Frontal cortex (tissue), 4 donors: ENCODE data around the gene CABCOCO1. TPM values are rescaled to one million over a fixed set of nuclear protein-coding genes. Genes with fewer than 3 reads are reported as not detected.
A peak's percentile ranks its signal among the peaks of the same experiment; 100 is the strongest.

Experiments used
- DNase-seq, 2 donors: peaks; one replicate each; pipeline ENCODE4 v3.0.0; 2012; ENCODE audit warnings: low spot score in 2 of 2
- FAIRE-seq: peaks from 2 replicates; lab custom pipeline; 2012; peaks lifted over from hg19 to GRCh38; lab: Jason Lieb, UNC
- total RNA-seq: library from RNA; depleted of rRNA; stranded (reverse); fragments of >200 nt; gene quantifications from one replicate; pipeline ENCODE4 v1.2.3, GENCODE V29; 2014
- donor health status: control.
- donor health status: control.
- donor health status: control.

The CABCOCO1 gene
- total RNA-seq, 1 donor from 2014 or later: 4.9 TPM

DNA sequence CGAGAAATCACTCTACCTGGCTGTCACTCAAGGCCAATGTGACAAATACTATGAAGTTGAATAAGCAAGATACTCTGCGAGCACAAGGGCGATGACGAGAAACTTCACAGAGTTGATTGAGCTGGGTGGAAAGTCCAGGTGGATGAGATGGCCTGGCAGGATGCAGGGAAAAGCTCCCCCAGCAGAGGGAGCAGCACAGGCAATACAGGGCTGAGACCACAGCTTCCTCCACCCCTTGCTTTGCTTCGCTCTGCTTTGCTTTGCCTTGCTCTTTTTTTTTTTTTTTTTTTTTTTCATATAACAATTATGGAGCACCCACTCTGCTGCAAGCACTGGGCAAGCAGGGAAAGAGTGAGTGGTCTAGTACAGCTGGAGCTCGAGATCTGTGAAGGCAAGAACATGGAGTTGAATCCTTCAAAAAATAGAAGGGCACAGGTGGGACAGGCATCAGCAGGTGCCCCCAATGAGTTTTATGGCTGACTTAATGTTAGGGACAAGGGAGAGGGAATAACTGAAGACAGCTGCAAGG lies 88.3 kb downstream of the CABCOCO1 start:
- FAIRE-seq: no peak

DNA sequence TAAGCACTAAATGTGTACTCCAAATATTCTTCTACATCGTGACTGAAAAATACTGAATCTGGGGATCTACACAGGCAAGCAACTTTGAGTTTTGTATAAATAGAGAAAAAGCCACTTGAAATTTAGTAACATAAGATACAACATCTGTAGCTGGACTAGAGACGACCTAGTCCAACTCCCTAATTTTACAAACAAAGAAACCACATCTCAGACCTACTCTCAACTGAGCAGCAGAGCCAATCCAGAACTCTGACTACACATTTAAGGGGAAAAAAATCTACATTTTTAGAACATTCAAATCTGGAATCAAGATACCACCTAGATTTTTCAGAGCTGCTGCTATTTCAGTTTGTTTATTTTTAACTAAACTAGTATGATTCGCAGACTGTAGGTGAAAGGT lies 88.9 kb downstream of the CABCOCO1 start:
- DNase-seq (no peak), FAIRE-seq (no peak)

More for the DNA sequence above, 88.3 kb downstream of the CABCOCO1 start:
- no peak for DNase-seq

DNA sequence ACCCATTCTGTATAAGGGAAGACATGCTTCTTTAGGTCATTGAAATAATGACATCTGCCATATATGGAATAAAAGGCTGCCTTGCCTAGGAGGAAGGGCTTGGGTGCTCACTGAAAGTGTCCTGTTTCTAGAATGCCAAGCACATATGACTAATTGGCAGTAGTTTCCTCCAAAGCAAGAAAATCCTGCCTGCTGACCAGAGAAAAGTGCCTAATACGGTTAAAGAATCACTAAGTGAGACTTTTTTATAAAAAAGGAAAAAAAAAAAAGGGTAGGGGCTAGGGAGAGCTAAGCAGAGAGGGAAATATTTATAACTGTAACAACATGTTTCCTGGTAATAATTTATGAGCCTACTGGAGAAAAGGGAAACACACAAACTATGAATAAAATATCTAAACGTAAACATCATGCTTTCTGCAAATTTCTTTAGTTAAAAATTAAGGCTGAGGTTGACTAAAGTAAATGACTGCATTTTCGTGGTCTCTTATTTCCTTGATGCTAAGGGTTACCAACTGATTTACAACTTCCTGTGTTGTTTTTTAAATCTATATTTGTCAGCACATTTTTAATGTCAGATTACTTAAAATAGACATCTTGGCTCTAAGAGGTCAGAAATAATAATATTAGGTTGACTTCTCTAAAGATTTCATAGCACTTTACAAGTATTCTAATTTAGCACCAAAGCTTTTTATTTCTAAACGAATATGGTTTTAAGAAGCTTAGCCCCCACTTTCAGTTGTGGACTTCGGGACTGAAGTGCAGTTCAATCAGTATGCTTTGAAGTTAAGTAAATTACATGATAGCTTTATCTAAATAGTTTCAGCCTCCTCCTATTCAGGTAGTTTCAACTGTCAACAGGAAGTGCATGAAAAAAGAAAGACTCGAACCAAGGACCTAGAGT lies 89.6 kb downstream of the CABCOCO1 start:
- FAIRE-seq: no peak
- no peak for DNase-seq

DNA sequence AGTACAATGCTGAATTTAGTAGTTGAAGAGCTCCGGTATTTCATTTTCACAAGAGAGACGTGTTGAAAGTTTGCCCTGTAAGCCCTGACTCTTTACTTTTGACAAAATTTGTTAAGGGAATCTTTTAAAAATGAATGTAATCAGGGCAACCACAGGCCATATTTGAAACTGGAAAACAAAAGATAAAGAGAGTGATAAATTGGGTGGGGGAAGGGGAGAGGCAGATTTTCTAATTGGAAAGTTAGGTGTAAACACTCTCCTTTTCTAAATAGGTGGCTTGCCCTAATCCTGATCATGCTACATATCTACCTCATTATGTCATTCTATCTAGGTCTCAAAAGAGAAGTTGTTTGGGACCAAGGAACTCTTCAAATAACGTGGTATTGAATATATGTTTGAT lies 90.7 kb downstream of the CABCOCO1 start:
- FAIRE-seq: no peak
- DNase-seq: no peak

DNA sequence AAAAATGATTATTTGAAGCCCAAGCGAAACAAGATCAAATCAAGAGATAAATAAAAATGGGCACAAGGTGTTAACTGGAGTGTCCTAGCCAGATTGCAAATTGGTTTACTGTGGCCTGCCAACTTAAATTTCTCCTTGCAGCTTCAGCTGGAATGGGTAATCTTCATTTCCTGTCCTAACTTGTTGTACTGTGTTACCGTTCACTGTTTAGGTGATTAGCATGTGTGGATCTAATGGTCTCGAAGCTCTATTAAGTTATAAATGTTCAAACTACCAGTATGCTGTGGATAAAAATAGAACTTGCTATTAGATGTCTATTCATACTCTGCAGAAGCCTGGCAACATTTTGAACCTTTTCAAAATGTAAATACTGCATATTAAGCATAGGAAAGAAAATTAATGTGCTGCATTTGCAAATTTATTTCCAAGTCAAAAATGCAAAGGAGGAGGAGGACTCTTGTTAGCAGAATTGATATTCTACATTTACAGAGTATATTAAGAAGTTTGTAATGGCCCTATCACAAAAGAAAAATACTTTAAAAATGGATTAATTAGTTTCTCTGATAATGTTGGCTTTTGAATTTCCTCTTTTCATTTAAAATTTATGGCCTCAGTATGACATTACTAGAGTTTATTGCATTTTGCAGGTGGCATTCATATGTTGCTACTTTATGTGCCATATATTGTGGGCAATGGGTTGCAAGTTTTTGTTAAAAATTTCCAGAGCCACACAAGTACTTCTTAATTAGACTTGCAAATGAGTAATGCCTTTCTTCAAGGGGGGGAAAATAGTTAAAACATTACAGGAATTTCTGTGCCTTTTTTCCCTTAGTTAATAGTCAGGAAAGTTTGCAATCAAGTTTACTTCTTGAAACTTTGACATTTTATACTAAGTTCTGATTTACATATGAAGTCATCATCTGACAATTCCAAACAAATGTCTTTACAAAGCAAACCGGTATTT lies 92.1 kb downstream of the CABCOCO1 start:
- FAIRE-seq: no peak
- DNase-seq: no peak

DNA sequence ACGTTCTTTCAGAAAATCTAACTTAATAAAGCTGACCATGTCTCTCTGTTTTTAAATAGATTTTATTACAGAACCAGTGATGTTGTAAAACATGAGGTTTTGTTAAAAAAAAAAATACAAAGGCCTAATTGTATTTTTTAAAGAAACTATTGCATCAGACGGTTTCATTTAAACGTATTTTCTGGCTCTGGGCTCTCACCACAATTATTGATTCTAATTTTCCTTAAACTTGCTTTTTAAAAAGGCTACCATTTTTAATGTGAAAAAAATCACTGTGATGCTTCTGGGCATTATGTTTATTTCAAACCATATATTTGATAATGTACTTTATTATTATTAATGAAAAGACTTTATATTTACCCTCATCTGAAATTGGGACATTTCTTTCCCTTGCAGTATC lies 94.3 kb downstream of the CABCOCO1 start:
- DNase-seq: no peak
- peak; percentile 30 for FAIRE-seq

DNA sequence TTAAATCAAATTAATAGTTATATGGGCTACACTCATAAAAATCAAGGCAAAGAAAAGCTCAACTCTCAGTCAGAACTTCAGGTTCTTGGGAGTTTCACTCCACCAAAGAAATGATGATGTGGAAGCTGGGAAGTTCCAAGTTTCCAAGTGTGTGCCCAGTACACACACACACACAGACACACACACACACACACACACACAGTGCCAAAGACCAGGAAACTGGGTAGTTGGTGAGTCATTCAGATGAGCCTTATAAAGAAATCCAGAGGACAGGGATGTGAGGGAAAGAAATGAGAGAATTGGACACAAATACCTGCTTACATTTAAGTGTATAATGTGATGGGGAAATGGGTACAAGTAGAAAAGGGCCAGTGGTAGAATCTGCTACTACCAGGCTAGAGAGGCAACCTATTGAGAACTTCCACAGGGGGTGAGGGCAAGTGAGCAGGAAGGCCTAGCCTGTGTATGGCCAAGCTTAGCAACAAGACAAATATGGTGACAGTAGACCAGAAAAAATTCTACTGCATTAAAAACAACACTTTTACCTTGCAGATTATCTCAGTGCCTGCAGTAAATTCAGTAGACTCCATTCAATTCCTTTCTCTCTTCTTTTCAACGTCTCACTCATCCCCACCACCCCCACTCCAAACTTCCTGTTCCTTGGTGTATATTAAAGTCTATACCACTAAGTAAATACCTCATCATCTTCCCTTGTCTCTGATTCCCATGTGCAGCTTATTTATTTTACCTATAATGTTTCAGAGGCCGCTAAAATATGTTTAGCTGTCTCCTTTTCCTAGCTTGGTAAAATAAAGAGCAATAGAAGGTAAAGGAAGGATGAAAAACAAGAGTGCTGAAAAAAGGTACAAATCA lies 95.0 kb downstream of the CABCOCO1 start:
- FAIRE-seq (no peak), DNase-seq (no peak)

DNA sequence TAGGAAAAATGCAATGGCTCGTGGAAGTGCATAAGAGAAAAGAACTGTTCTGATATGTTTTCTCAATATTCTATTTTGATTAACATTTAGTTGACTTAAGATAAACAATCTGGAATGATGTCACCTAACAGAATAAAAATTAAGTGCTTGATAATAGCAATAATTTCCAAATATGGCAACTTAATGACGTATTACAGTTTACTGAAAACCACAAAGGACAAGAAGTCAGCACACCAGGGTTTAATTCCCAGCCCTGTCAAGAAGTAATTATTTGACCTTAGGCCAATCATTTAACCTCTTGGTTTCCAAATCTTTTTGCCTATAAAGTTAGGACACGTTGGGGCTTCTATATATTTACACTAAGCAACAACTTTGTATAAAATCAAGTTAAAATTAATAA lies 95.7 kb downstream of the CABCOCO1 start:
- DNase-seq (no peak), FAIRE-seq (no peak)

DNA sequence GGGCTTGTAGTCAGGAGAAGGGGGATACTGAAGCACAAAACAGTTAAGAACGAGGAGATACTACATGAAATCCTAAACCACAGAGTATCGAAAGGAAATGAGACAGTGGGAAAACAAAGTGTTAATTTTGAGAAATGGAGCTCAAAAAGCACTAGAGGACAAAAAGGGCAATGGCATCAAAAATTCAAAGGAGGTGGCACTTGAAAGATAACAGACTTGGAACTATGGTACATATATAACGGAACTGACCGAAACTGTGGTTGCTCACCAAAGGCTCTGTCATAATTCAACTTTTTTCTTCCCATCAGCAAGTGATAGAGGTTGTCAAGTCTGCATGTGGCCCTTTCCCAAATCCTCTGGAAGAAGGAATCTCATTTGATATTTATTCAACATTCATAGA lies 97.0 kb downstream of the CABCOCO1 start:
- no peak for DNase-seq
- no peak for FAIRE-seq

DNA sequence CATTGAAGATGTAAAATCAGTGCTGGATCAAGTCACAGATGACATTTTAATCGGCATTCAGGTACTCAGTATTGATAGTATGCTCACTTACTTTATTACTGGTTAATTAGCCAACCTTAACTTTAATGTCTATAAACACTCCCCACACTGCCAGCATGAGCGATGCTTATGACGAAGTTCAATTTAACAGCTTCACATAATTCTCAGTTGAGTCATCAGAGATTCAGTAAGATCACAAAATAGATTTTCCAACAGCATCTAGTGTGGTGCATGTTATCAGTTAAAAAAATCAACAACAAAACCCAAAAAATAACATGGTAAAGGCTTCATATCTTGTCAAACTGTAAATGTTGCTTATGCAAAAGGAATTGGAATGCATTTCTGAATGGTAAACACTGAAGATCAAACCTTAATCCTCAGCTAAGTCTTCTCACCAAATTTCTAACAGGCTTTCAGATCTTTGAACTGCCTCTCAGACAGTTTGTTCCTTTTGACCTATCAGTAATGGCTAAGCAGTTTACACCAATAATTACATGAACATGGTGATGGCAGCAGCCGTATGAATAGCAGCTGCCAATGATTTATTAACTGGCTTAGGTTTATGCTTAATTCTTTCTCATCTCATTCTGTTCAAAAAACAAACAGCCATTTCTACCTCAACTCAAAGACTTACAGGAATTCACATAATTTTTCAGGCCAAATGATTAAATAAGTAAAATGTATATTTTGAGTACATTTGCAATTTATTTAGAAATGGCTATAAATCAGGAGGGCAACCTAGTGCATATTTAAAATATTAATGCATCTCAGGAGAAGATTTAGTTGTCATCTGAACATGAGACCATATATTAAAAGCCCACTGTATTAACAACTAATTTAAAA lies 98.5 kb downstream of the CABCOCO1 start:
- no peak for DNase-seq
- no peak for FAIRE-seq

DNA sequence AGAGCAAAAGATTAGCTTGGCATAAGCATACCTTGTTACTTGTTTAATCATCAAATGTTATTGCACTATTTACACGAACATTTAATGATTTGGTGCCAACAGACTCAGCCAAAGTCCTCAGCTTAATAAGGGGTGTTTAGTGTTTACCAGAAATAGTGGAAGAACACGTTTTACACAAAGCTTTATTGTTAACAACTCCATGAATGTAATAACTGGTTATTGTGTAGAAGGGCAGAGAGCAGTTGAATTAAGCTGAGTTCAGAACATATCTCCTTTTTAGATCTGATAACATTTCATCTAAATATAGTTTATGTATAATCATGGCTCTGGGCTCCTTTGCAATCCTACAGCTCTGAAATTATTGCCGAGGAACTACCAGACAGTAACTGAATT lies 99.1 kb downstream of the CABCOCO1 start:
- no peak for FAIRE-seq
- DNase-seq: no peak

DNA sequence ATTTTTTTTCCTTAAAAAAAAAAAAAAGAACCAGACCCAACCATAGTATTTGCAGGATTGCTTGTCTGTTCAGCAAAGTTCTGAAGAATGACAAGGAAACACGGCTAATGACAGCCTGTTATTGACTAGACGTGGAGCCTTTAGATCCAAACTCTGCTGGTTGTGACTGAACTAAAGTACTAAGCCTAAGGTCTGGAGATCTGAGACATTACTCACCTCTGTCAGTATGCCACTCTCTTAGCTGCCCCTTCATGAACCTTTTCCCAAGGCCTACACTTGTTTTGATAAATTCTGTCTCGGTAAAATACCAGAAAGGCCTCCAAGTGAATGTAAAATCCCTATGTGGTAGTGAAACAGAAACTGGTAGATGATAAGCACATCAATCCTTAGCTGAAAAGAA lies 101.0 kb downstream of the CABCOCO1 start:
- no peak for DNase-seq
- no peak for FAIRE-seq

DNA sequence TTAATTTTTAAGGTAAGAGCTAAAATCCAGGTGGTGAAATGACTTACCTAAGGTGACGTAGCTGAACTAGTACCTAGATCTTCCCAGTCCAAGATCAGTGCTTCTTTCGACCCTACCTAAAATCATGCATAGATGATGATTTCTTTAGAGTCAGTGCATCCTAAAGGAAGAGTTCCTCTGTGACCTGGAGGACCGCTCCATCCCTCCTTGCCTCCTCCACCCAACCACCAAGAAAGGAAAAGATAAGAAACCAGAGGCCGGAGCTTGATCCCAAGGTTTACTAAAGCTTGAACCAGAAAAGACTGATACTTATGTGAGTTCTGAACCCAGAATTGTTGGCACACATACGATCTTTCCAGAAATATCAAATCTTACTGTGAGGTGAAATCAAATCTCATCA lies 101.8 kb downstream of the CABCOCO1 start:
- FAIRE-seq: no peak
- DNase-seq: no peak

DNA sequence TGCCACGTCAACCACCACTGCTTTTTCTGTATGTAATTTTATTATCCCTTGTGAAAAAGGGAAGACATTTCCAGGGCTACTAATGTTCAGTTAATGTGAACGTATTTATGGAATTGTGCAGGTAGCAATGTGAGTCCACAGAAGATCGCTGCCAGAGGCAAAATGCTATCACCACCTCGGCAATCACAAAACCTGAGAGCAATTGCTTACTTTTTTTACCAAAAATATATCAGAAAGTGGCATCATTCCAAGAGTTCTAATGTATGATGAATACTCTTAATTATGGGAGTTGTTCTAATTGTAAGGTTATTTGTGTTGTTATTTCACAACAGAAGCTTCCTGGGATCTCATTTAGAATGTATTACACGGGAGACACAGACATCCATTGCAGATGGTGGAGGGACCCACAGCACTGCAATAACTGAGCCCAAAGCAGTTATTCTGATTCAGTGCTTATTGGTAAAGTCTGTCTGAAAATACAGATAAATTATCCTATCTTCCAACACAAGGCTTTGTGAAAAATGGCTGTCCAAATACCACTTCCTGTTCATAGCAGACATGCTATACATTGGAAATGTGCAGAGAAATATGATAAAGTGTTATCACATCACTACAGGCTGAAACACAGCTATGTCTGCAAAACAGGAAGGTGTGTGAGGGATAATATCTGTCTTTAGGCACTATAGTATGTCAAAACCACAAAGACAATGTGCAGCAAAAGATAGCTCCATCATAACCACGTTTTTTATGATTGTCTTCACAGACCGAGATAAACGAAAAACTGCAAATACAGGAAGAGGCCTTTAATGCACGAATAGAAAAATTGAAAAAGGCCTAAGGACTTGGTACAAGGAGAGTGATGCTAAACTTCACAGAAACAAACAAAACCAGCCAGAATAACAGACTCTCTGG lies 102.7 kb downstream of the CABCOCO1 start:
- no peak for DNase-seq
- FAIRE-seq: no peak

DNA sequence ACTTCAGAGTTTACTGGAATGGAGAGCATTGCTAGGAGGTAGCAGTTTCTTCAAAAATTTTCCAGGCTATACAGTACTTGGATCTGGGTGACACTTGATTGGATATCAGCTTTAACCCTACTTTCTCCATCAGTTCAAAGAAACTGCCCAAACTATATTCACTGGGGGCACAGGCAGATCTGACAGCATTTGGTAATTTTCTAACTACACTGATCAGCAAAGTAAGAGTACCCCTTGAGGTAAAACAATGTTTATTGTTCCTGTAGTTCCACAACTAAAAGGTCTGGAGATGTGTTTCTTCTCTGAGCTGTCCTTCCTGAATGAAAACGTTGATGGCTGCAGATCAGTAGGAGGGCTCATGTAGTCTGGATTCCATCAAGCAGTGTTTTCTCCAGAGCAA lies 104.2 kb downstream of the CABCOCO1 start:
- FAIRE-seq: no peak
- no peak for DNase-seq

DNA sequence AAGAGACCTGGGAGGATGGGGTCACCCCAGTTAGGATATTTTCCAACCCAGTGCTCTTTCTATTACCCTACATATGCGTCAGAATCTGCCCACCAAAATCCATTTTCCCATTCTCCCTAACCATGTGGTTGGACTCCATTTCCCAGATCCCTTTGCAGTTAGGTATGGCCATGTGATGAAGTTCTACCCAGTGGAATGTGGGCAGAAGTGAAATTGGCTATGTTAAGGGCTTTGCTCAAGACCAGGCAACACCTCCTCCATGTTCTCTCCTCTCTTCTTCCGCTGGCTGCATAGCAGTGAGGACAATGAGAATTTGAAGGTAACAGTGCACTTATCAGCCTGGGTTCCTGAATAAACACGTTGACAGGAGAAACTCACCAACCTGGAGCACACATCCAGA lies 111.3 kb downstream of the CABCOCO1 start:
- no peak for DNase-seq
- no peak for FAIRE-seq

DNA sequence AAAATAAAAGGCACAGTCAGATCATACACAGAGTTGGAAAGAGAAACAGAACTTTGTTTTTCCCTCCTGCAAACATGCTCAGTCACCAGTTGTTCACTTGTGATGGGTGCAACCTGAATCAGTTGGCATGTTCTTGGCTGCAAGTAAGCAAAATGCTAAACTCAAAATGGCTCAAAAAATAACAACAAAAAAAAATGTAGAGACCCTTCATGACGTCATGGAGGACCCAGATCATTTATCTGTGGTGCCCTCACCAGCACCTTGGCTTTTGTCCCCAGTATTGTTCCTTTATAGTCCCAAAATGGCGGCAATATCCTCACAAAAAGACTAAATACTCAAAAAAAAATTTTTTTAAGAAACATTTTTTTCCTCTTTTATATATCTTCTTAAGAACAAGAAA lies 112.4 kb downstream of the CABCOCO1 start:
- DNase-seq (no peak), FAIRE-seq (no peak)
